ENCODE measurements around the gene LEAP2.

GRCh38 chr5:132909702-132910101 is 36.2 kb downstream of the LEAP2 start:
- TF ChIP-seq CTCF (IDR thresholded peaks at IDR 0.05) = no peak
- TF ChIP-seq POLR2A (IDR thresholded peaks at IDR 0.05) = no peak

All from prostate gland (tissue), 2 donors.